CD4-positive, alpha-beta T cell (primary cell): ENCODE data around the gene RAPGEF4. TPM values are rescaled to one million over a fixed set of nuclear protein-coding genes. Genes with fewer than 3 reads are reported as not detected.

Experiments used
- ATAC-seq: fragments of 200-7000 bp; cut with Tn5 transposase; one replicate; pipeline ENCODE4 v1.10.0; 2022; ENCODE audit warnings: mild to moderate bottlenecking; ENCODE audit not compliant: poor library complexity
- CTCF ChIA-PET: fragments of 350-600 bp; sonication (Branson Sonifier 250); formaldehyde crosslinking; loops from one replicate; lab custom pipeline; 2021; ENCODE audit warnings: antibody characterized with exemption, inconsistent platforms; lab: Charles Lee
- POLR2A ChIA-PET: fragments of 350-600 bp; sonication (Branson Sonifier 250); formaldehyde crosslinking; loops from one replicate; lab custom pipeline; 2021; ENCODE audit warnings: antibody characterized with exemption, inconsistent platforms; lab: Charles Lee
- DNase-seq, 14 experiments: peaks; one replicate each; pipeline ENCODE4 v3.0.0-alpha.2; 2013 to 2020; ENCODE audit warnings: mixed read lengths in 2 of 14
- H3K27ac ChIP-seq, 2 donors: one replicate each; pipeline versions ENCODE4 v1.5.1 to v1.7.0; 2013; ENCODE audit warnings: low read length in 2 of 2, low read depth in 1 of 2, mild to moderate bottlenecking in 1 of 2
- H3K27me3 ChIP-seq, 2 experiments: 1 replicate in 1 of 2; 2 replicates in 1 of 2; pipeline versions ENCODE4 v1.6.1 to v1.7.0; 2013; ENCODE audit warnings: low read length in 2 of 2, control low read depth in 1 of 2, mild to moderate bottlenecking in 1 of 2, moderate library complexity in 1 of 2; ENCODE audit not compliant: insufficient read depth in 2 of 2, control insufficient read depth in 1 of 2
- H3K36me3 ChIP-seq: one replicate; pipeline ENCODE4 v1.6.1; 2013; ENCODE audit warnings: low read length, control low read depth; ENCODE audit not compliant: insufficient read depth
- H3K4me1 ChIP-seq: one replicate; pipeline ENCODE4 v1.6.1; 2013; ENCODE audit warnings: low read length, control low read depth; ENCODE audit not compliant: insufficient read depth
- H3K4me3 ChIP-seq: one replicate; pipeline ENCODE4 v1.5.1; 2013; ENCODE audit warnings: mild to moderate bottlenecking, low read length, moderate library complexity
- H3K9me3 ChIP-seq, 2 experiments: 1 replicate in 1 of 2; 2 replicates in 1 of 2; pipeline versions ENCODE4 v1.6.1 to v1.7.0; 2013; ENCODE audit warnings: low read length in 2 of 2, mild to moderate bottlenecking in 2 of 2, control low read depth in 1 of 2, moderate library complexity in 1 of 2; ENCODE audit not compliant: control insufficient read depth in 1 of 2, insufficient read depth in 1 of 2
- H3K27ac Mint-ChIP-seq: one replicate; pipeline ENCODE4 v1.8.0; 2020; ENCODE audit warnings: mixed read lengths
- H3K27me3 Mint-ChIP-seq: one replicate; pipeline ENCODE4 v1.8.0; 2021; ENCODE audit warnings: mixed read lengths
- H3K36me3 Mint-ChIP-seq: one replicate; pipeline ENCODE4 v1.8.0; 2021; ENCODE audit warnings: low read depth, mixed read lengths
- H3K4me1 Mint-ChIP-seq: one replicate; pipeline ENCODE4 v1.8.0; 2021; ENCODE audit warnings: low read depth, mixed read lengths
- H3K4me3 Mint-ChIP-seq: one replicate; pipeline ENCODE4 v1.8.0; 2020; ENCODE audit warnings: mild to moderate bottlenecking, mixed read lengths
- H3K9me3 Mint-ChIP-seq: one replicate; pipeline ENCODE4 v1.8.0; 2020; ENCODE audit warnings: mixed read lengths
- intact Hi-C, 2 experiments: fragments of 100-400 bp; cut with DNase I in 1 of 2; cut with micrococcal nuclease in 1 of 2; formaldehyde crosslinking; loops; one replicate each; pipeline versions ENCODE4 v1.15.1 to v1.9.0; 2023 to 2025; cut with DNase I, micrococcal nuclease
- total RNA-seq, 174 experiments: library from RNA in 2 of 174; stranded (reverse) in 2 of 174; gene quantifications; one replicate each; pipeline ENCODE4 v1.2.3 and lab custom pipeline; 2021 to 2026
- TF ChIP-seq, protein P1 (sequence below): fragments of 200-600 bp; IDR thresholded peaks from one replicate; pipeline ENCODE4 v1.8.0; 2022; ENCODE audit warnings: antibody characterized with exemption, mild to moderate bottlenecking

Gene RAPGEF4
- total RNA-seq, 2 experiments from 2014 or later, result 0.69 to 0.73 TPM

DNA sequence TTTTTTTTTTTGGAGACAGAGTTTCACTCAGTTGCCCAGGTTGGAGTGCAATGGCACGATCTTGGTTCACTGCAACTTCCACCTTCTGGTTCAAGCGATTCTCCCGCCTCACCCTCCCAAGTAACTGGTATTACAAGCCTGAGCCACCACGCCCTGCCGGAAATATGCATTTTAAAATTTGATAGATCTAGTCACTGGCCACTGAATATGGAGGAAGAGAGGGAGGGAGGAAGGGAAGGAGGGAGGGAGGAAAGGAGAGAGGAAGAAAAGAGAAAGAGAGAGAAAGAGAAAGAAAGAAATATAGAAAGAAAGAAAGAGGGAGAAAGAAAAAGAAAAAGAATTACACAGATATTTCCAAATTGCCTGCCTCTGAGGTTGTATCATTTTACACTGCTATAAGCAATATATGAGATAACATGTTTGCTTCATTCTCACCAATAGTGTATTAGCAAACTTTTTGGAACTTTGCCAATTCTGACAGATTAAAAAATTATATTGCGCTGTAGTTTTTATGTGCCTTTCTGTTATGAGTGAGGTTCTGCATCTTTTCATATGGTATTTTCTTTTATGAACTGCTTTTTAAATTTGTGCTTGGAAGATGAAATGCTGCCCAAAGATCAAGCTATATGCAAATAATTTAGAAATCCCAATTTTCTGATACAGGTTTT is 178.8 kb downstream of the RAPGEF4 start:
- ChIA-PET POLR2A (no interaction called here), CTCF (no interaction called here)
- Mint-ChIP-seq H3K9me3 (no peaks in the 10 kb centered on the region), H3K4me1 (peaks cover 29% of the 10 kb centered on the region), H3K27me3 (no peaks in the 10 kb centered on the region), H3K27ac (no peak overlapping the region), H3K4me3 (no peak overlapping the region), H3K36me3 (no peaks in the 10 kb centered on the region)
- no peak for ATAC-seq
- H3K36me3 ChIP-seq, result no peaks in the 10 kb centered on the region
- no peak overlapping the region for H3K4me3 ChIP-seq
- peaks cover 8% of the 10 kb centered on the region for H3K4me1 ChIP-seq
- no peaks in the 10 kb centered on the region for H3K9me3 ChIP-seq
- no peak overlapping the region for H3K27ac ChIP-seq
- intact Hi-C loops, result loop anchor here in 1 of 2 experiments (1.0 kb wide), 1 partner anchor 16 kb away; no protein-coding TSS in a partner anchor
- H3K27me3 ChIP-seq, result no peaks in the 10 kb centered on the region
- TF ChIP-seq, protein P1, sequence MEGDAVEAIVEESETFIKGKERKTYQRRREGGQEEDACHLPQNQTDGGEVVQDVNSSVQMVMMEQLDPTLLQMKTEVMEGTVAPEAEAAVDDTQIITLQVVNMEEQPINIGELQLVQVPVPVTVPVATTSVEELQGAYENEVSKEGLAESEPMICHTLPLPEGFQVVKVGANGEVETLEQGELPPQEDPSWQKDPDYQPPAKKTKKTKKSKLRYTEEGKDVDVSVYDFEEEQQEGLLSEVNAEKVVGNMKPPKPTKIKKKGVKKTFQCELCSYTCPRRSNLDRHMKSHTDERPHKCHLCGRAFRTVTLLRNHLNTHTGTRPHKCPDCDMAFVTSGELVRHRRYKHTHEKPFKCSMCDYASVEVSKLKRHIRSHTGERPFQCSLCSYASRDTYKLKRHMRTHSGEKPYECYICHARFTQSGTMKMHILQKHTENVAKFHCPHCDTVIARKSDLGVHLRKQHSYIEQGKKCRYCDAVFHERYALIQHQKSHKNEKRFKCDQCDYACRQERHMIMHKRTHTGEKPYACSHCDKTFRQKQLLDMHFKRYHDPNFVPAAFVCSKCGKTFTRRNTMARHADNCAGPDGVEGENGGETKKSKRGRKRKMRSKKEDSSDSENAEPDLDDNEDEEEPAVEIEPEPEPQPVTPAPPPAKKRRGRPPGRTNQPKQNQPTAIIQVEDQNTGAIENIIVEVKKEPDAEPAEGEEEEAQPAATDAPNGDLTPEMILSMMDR, result no peak
- DNase-seq, result no peak

DNA sequence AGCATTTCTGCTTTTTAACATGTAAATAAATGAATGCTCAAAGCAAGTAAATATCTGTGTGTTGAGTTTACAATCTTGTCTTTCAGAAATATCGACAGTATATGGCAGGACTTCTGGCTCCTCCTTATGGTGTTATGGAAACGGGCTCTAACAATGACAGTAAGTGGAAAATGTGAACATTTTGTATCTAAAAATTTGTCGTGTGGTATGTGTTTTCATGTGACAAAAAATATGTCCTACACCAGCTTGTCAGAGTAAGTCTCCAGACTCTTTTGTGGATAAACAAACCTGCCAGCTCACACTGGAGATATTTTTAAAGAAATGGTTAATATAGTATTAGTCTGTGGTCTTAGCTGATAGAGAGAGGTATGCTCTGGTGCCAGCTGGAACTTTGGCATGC is 182.1 kb downstream of the RAPGEF4 start:
- CTCF ChIA-PET, result interaction anchor here (0.7 kb wide), 1 partner anchor 15 kb away, joined by 3 read pairs; no protein-coding TSS in a partner anchor
- Mint-ChIP-seq H3K9me3 (no peaks in the 10 kb centered on the region), H3K27me3 (peaks cover 4% of the 10 kb centered on the region), H3K36me3 (no peaks in the 10 kb centered on the region), H3K4me3 (no peak overlapping the region), H3K27ac (no peak overlapping the region), H3K4me1 (peaks cover 19% of the 10 kb centered on the region)
- Histone ChIP-seq H3K4me3 (no peak overlapping the region), H3K36me3 (no peaks in the 10 kb centered on the region), H3K27me3 (peaks cover 0 to 6% of the 10 kb centered on the region in 2 experiments), H3K4me1 (peaks cover 4% of the 10 kb centered on the region), H3K27ac (no peak overlapping the region), H3K9me3 (no peaks in the 10 kb centered on the region)
- TF ChIP-seq, protein P1, result no peak
- ATAC-seq (no peak), DNase-seq (no peak)
- POLR2A ChIA-PET, result no interaction called here
- intact Hi-C loops, result no loop called here

DNA sequence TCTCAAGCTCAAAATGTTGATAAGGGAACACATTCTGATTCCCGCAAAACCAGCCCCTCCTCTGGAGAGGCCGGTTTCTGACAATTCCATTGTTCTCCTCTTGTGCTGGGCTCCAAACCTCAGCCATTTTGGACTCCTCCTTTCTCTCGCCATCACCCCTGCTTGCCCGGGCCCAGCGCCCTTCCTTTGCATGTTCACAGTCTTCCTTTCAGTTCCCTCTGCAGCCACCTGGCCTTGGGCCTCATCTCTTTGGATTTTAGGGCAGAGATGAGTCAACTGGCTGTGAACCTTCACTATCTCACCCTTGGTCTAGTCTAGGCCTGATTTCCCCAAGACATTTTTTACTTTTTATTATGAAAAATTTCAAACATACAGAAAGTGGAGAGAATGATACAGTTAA is 184.1 kb downstream of the RAPGEF4 start:
- ATAC-seq, result no peak
- Mint-ChIP-seq H3K27me3 (peaks cover 4% of the 10 kb centered on the region), H3K27ac (no peak overlapping the region), H3K4me3 (no peak overlapping the region), H3K9me3 (no peaks in the 10 kb centered on the region), H3K4me1 (peaks cover under 1% of the 10 kb centered on the region), H3K36me3 (no peaks in the 10 kb centered on the region)
- no peaks in the 10 kb centered on the region for H3K9me3 ChIP-seq
- DNase-seq, result no peak
- no peak overlapping the region for H3K4me3 ChIP-seq
- TF ChIP-seq, protein P1, result no peak
- peaks cover 0 to 6% of the 10 kb centered on the region in 2 experiments for H3K27me3 ChIP-seq
- H3K36me3 ChIP-seq, result no peaks in the 10 kb centered on the region
- ChIA-PET CTCF (no interaction called here), POLR2A (no interaction called here)
- H3K4me1 ChIP-seq, result no peaks in the 10 kb centered on the region
- intact Hi-C loops, result no loop called here
- no peak overlapping the region for H3K27ac ChIP-seq
